Measurements from ENCODE around the gene MGMT. TPM values are rescaled to one million over a fixed set of nuclear protein-coding genes. Genes with fewer than 3 reads are reported as not detected.
A peak's percentile ranks its signal among the peaks of the same experiment; 100 is the strongest.

Gene MGMT
- total RNA-seq, 2 donors from 2014 or later: 28.6 to 33.7 TPM

GRCh38 chr10:129631870-129632623 lies 165.0 kb downstream of the MGMT start:
- Histone ChIP-seq H3K9me3 (ENCODE audit: control insufficient read depth, low read length) (peaks cover 15% of the 10 kb centered on the region), H3K27ac (ENCODE audit: low read depth, low read length) (no peak overlapping the region), H3K4me1 (ENCODE audit: control insufficient read depth, insufficient read depth, low read length) (peaks cover 3% of the 10 kb centered on the region), H3K27me3 (ENCODE audit: control insufficient read depth, insufficient read depth, low read length, poor library complexity, severe bottlenecking) (no peaks in the 10 kb centered on the region), H3K36me3 (ENCODE audit: control insufficient read depth, insufficient read depth, low read length) (no peaks in the 10 kb centered on the region), H3K4me3 (ENCODE audit: low read length) (no peak overlapping the region), H3K9ac (ENCODE audit: extremely low read depth, low read length, poor library complexity, severe bottlenecking) (no peak overlapping the region)
- Mint-ChIP-seq H3K27me3 (ENCODE audit: insufficient read depth) (no peaks in the 10 kb centered on the region), H3K4me3 (no peak overlapping the region), H3K27ac (no peak overlapping the region), H3K4me1 (peaks cover 28% of the 10 kb centered on the region), H3K9me3 (peaks cover 14% of the 10 kb centered on the region), H3K36me3 (ENCODE audit: low read depth) (peaks cover 7% of the 10 kb centered on the region)
- DNase-seq: no peak
- TF ChIP-seq CTCF (conservative IDR thresholded peaks at IDR 0.05): no peak
- 88 to 96% methylated on average over 13 to 17 of the region's 17 CpGs for WGBS, 2 experiments (ENCODE audit: insufficient coverage in 1 of 2, insufficient read length in 1 of 2)

- no peaks in the 10 kb centered on the region for H3K27me3 Mint-ChIP-seq (ENCODE audit: insufficient read depth)
- no peaks in the 10 kb centered on the region for H3K27me3 ChIP-seq (ENCODE audit: control insufficient read depth, insufficient read depth, low read length, poor library complexity, severe bottlenecking)
- 66 to 67% methylated on average over 1 to 3 of the region's 3 CpGs for WGBS, 2 experiments (ENCODE audit: insufficient coverage in 1 of 2, insufficient read length in 1 of 2)
- H3K4me1 ChIP-seq (ENCODE audit: control insufficient read depth, insufficient read depth, low read length): peaks cover 5% of the 10 kb centered on the region
- no peak overlapping the region for H3K4me3 ChIP-seq (ENCODE audit: low read length)
- H3K36me3 ChIP-seq (ENCODE audit: control insufficient read depth, insufficient read depth, low read length): no peaks in the 10 kb centered on the region
- H3K4me3 Mint-ChIP-seq: no peak overlapping the region
- H3K27ac Mint-ChIP-seq: peak overlapping the region; percentile 56
- no peak overlapping the region for H3K27ac ChIP-seq (ENCODE audit: low read depth, low read length)
- peaks cover 32% of the 10 kb centered on the region for H3K4me1 Mint-ChIP-seq
- peak; percentile 67 for DNase-seq
- no peak for TF ChIP-seq CTCF (conservative IDR thresholded peaks at IDR 0.05)
- H3K36me3 Mint-ChIP-seq (ENCODE audit: low read depth): peaks cover 10% of the 10 kb centered on the region
- peaks cover 15% of the 10 kb centered on the region for H3K9me3 ChIP-seq (ENCODE audit: control insufficient read depth, low read length)
- no peak overlapping the region for H3K9ac ChIP-seq (ENCODE audit: extremely low read depth, low read length, poor library complexity, severe bottlenecking)
- H3K9me3 Mint-ChIP-seq: peaks cover 14% of the 10 kb centered on the region
Observed at GRCh38 chr10:129637010-129637409, 170.0 kb downstream of the MGMT start.

GRCh38 chr10:129637846-129638245 lies 170.8 kb downstream of the MGMT start:
- Mint-ChIP-seq H3K4me3 (no peak overlapping the region), H3K27me3 (ENCODE audit: insufficient read depth) (no peaks in the 10 kb centered on the region), H3K36me3 (ENCODE audit: low read depth) (peaks cover 10% of the 10 kb centered on the region), H3K9me3 (peaks cover 12% of the 10 kb centered on the region), H3K4me1 (peaks cover 39% of the 10 kb centered on the region), H3K27ac (no peak overlapping the region)
- no peak overlapping the region for H3K9ac ChIP-seq (ENCODE audit: extremely low read depth, low read length, poor library complexity, severe bottlenecking)
- no peak for TF ChIP-seq CTCF (conservative IDR thresholded peaks at IDR 0.05)
- H3K27ac ChIP-seq (ENCODE audit: low read depth, low read length): no peak overlapping the region
- no peak overlapping the region for H3K4me3 ChIP-seq (ENCODE audit: low read length)
- WGBS, 2 experiments (ENCODE audit: insufficient coverage in 1 of 2, insufficient read length in 1 of 2): 92% methylated on average over 5 of the region's 5 CpGs; no CpG with 5 or more reads in 1 of the 2 experiments
- peaks cover 15% of the 10 kb centered on the region for H3K9me3 ChIP-seq (ENCODE audit: control insufficient read depth, low read length)
- H3K27me3 ChIP-seq (ENCODE audit: control insufficient read depth, insufficient read depth, low read length, poor library complexity, severe bottlenecking): no peaks in the 10 kb centered on the region
- H3K4me1 ChIP-seq (ENCODE audit: control insufficient read depth, insufficient read depth, low read length): peaks cover 11% of the 10 kb centered on the region
- no peak for DNase-seq
- no peaks in the 10 kb centered on the region for H3K36me3 ChIP-seq (ENCODE audit: control insufficient read depth, insufficient read depth, low read length)

Measured in endodermal cell (in vitro differentiated cells).